ENCODE data around the gene APRT. TPM values are rescaled to one million over a fixed set of nuclear protein-coding genes. Genes with fewer than 3 reads are reported as not detected.
A peak's percentile ranks its signal among the peaks of the same experiment; 100 is the strongest.

APRT gene
- total and polyA plus RNA-seq, 2 of the 8 experiments (the other 6 are each of a cell fraction or from before 2014, with no cell fraction given): 221 to 267 TPM

GRCh38 chr16:88855736-88856121 lies 44.0 kb upstream of the APRT start:
- Histone ChIP-seq H3K23me2 (ENCODE audit: low read depth, low read length) (peaks cover 2% of the 10 kb centered on the region), H3K23ac (ENCODE audit: insufficient read length) (no peak overlapping the region), H2BK12ac (ENCODE audit: low read depth, low read length) (no peak overlapping the region), H3K4me2 (ENCODE audit: insufficient read depth in 1 of 2, low read depth in 2 of 2, low read length in 2 of 2) (peak overlapping the region; percentile 49 to 83), H2BK120ac (replicated peaks; ENCODE audit: low read depth, low read length) (no peak overlapping the region), H3K9me3 (ENCODE audit: insufficient read depth in 2 of 2, low read depth in 1 of 2, low read length in 1 of 2) (peaks cover 0 to 5% of the 10 kb centered on the region in 2 experiments; a peak in 1 of 4 replicates), H4K91ac (replicated peaks; ENCODE audit: insufficient read length, low read length) (no peak overlapping the region), H4K5ac (ENCODE audit: insufficient read length, low read depth, low read length) (no peak overlapping the region), H3K14ac (ENCODE audit: insufficient read length) (no peak overlapping the region), H3K27ac (ENCODE audit: low read depth, low read length) (no peak overlapping the region), H2BK15ac (ENCODE audit: low read length) (no peak overlapping the region), H3K18ac (ENCODE audit: extremely low read depth, low read length) (no peak overlapping the region; the same call in 1 of the 2 replicates), H3K4ac (replicated peaks; ENCODE audit: insufficient read length, low read depth, low read length) (no peak overlapping the region), H3K27me3 (replicated peaks in 1 of 4; ENCODE audit: control insufficient read depth in 3 of 4, extremely low read depth in 1 of 4, insufficient read depth in 3 of 4, low read length in 3 of 4) (no peaks in the 10 kb centered on the region), H3K79me2 (ENCODE audit: control insufficient read depth in 1 of 2, insufficient read depth in 2 of 2, low read length in 2 of 2) (peaks cover 0 to 12% of the 10 kb centered on the region in 2 experiments; a peak in 1 of 4 replicates), H3K56ac (replicated peaks; ENCODE audit: insufficient read length, low read depth, low read length) (no peak overlapping the region), H3K9ac (replicated peaks in 1 of 4; ENCODE audit: extremely low read depth in 1 of 4, low read depth in 3 of 4, low read length in 3 of 4) (no peak overlapping the region), H4K8ac (ENCODE audit: extremely low read depth, insufficient read depth, low read length) (peak overlapping the region; percentile 54; the same call in 1 of the 2 replicates), H3K4me3 (ENCODE audit: extremely low read depth in 1 of 4, insufficient read depth in 2 of 4, low read depth in 3 of 4, low read length in 4 of 4) (peak overlapping the region; percentile 51 to 91 (median 64)), H2AFZ (ENCODE audit: low read length) (no peak overlapping the region), H3K79me1 (ENCODE audit: low read depth, low read length) (peaks cover 4% of the 10 kb centered on the region; the same call in 1 of the 2 replicates), H3K36me3 (ENCODE audit: control insufficient read depth in 2 of 4, insufficient read depth in 4 of 4, low read length in 3 of 4) (peaks cover 5 to 17% (median 13%) of the 10 kb centered on the region in 4 experiments), H2BK5ac (ENCODE audit: low read depth, low read length) (no peak overlapping the region; the same call in 1 of the 2 replicates), H4K20me1 (replicated peaks in 1 of 2; ENCODE audit: control insufficient read depth in 1 of 2, insufficient read depth in 2 of 2, low read length in 2 of 2) (peaks cover 4 to 10% of the 10 kb centered on the region in 2 experiments), H3K4me1 (replicated peaks in 1 of 4; ENCODE audit: control insufficient read depth in 3 of 4, insufficient read depth in 4 of 4, low read length in 3 of 4) (peaks cover 0 to 5% (median 3%) of the 10 kb centered on the region in 4 experiments; a peak in 5 of 7 replicates), H2BK20ac (ENCODE audit: low read length) (no peak overlapping the region), H2AK5ac (ENCODE audit: low read depth, low read length) (no peak overlapping the region)
- POLR2A ChIA-PET (ENCODE audit: partially characterized antibody): interaction anchor here (3.4 kb wide), 1 partner anchor 44 kb away, joined by 25 read pairs; the partner anchor contains the start of gene APRT
- WGBS, 2 experiments (ENCODE audit: extremely low coverage in 1 of 2, insufficient coverage in 1 of 2, insufficient read length in 1 of 2, insufficient replicate concordance in 2 of 2, low coverage in 1 of 2, low lambda C conversion rate in 2 of 2, missing lambda C conversion rate in 1 of 2): 84% methylated on average over 13 of the region's 13 CpGs; no CpG with 5 or more reads in 1 of the 2 experiments
- no peak for FAIRE-seq
- CTCF ChIA-PET (ENCODE audit: partially characterized antibody): interaction anchor here (0.9 to 1.3 kb wide), 2 partner anchors 10 to 40 kb away, joined by 3 to 5 read pairs; no protein-coding TSS in a partner anchor
- TF ChIP-seq CBX5 (IDR thresholded peaks at IDR 0.05; ENCODE audit: low read depth, low read length): no peak
- 0 out of 2 replicates have a peak, but pooled peaks have one; percentile 14 for TF ChIP-seq TCF12 (IDR thresholded peaks at IDR 0.05; ENCODE audit: low read depth, low read length)
- 0 out of 2 replicates have a peak, but pooled peaks have one; percentile 11 for TF ChIP-seq RBBP5 (IDR thresholded peaks at IDR 0.05; ENCODE audit: borderline replicate concordance, low read depth, low read length)
- DNase-seq (ENCODE audit: low read depth in 1 of 2, low spot score in 2 of 2): no peak

Measured in H1 (cell line).